GM21717 (cell line): ENCODE results near the gene NIM1K.
A peak's percentile ranks its signal among the peaks of the same experiment; 100 is the strongest.
"Not testable (repeated sequence)": the region's sequence is repeated elsewhere in the genome, so short reads cannot be mapped to it uniquely, and the experiment has no call there.

Experiments
- ATAC-seq: cut with Tn5 transposase; IDR thresholded peaks from one replicate; pipeline ENCODE4 v1.9.1; 2021; ENCODE audit warnings: mild to moderate bottlenecking, moderate library complexity; ENCODE audit not compliant: unreplicated experiment

NIM1K gene

GRCh38 chr5:43274435-43275114 is 82.5 kb downstream of the NIM1K start:
- ATAC-seq = no peak

- no peak for ATAC-seq
Observed at GRCh38 chr5:43275391-43275790, 83.4 kb downstream of the NIM1K start.

DNA sequence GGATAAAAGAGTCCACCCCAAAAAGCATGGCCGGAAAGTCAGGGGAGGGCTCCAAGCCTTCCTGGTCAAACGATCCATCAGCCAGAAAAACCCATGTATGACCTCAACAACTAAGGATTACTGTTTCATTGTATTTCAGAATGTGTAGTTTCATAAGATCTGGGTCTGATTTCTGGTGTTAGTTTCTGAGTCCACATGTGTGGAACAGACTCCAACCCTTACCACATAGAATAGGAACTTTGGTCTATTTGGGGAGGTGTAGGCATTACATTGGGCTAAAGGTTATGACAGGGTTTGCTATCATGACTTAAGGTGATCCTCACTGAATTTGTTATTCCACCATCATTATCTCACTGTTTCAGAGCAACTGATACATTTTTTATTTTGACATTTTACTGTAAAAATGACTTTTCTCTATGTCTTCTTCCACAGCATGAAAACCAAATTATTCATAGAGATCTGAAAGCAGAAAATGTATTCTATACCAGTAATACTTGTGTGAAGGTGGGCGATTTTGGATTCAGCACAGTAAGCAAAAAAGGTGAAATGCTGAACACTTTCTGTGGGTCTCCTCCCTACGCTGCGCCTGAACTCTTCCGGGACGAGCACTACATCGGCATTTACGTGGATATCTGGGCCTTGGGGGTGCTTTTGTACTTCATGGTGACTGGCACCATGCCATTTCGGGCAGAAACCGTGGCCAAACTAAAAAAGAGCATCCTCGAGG is 87.7 kb downstream of the NIM1K start:
- ATAC-seq = no peak

- ATAC-seq = no peak
Observed at GRCh38 chr5:43281840-43282658, 90.0 kb downstream of the NIM1K start.

DNA sequence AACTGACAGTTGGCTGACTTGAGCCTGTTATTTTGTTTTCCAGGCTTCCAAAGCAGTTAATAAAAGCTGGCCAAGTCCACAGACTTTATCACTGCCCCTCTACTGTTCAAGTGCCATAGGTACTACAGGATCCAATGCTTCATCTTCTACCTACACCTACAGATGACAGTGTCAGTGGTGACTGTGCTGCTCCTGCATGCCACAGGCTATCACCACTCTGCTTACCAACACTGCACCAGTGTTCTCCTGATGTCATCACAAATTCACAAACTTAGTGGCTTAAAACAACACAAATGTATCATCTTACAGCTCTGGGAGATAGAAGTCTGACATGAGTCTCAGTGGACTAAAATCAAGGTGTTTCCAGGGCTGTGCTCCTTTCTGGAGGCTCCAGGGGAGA is 94.6 kb downstream of the NIM1K start:
- ATAC-seq = no peak

- ATAC-seq = no peak
Observed at GRCh38 chr5:43287493-43287892, 95.5 kb downstream of the NIM1K start.

- no peak for ATAC-seq
Observed at GRCh38 chr5:43288269-43288831, 96.3 kb downstream of the NIM1K start.

- no peak for ATAC-seq
Observed at GRCh38 chr5:43290726-43291125, 98.7 kb downstream of the NIM1K start.

- no peak for ATAC-seq
Observed at GRCh38 chr5:43294226-43294625, 102.2 kb downstream of the NIM1K start.

DNA sequence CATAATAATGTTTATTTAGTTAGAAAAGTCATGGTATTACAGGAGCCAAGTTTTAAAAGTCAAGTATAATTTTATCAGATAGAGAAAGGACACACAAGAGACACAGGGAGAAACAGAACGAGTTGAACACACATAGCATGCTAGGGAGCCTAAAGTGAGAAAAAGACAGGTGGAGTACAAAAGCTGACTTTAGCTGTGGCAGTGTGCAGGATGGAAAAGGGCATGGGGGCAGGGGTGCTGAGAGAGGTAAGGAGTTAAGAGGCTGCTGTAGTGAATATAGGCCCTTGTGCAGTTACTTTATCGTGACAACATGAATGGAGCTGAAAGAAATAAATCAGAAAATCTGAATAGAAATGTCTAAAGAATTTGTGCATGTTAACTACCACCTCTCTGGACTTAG is 103.2 kb downstream of the NIM1K start:
- no peak for ATAC-seq

DNA sequence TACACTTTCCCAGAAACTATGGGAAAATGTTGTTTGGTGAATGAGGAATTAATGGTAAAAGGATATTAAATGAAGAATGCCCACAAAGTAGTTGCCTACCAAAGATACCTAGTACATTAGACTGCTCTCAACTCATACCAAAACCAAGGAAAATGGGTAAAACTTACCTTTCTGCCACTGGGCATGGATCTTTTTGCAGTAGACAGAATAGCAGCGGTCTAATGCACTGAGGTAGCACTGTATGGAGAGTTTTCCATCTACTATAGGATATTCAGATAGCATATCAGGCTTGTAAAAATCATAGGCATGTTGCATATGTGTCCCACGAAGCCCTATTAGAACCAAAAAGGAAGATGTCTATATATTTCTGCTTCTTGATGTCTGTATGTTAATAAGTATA is 104.8 kb downstream of the NIM1K start:
- no peak for ATAC-seq

DNA sequence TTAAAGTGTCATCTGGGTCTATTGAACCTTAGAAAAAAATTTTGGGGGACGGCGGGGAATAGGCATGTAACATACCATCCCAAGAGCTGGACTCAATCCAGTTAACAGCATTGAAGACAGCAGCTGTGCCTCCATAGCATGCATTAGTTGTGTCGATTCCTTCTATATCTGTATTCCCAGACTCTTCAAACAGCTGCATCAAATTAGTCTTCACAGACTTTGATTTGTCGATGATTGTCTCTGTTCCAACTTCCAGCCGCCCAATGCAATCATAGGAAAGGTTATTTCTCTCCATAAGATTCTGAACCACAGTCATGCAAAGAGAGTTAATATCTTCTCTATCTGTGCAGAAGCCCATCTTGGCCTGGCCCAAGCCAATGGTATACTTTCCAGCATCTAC is 106.4 kb downstream of the NIM1K start:
- ATAC-seq = no peak

GRCh38 chr5:43300112-43300511 is 108.1 kb downstream of the NIM1K start:
- no peak for ATAC-seq

GRCh38 chr5:43301653-43302091 is 109.6 kb downstream of the NIM1K start:
- no peak for ATAC-seq

GRCh38 chr5:43302481-43302880 is 110.5 kb downstream of the NIM1K start:
- no peak for ATAC-seq

DNA sequence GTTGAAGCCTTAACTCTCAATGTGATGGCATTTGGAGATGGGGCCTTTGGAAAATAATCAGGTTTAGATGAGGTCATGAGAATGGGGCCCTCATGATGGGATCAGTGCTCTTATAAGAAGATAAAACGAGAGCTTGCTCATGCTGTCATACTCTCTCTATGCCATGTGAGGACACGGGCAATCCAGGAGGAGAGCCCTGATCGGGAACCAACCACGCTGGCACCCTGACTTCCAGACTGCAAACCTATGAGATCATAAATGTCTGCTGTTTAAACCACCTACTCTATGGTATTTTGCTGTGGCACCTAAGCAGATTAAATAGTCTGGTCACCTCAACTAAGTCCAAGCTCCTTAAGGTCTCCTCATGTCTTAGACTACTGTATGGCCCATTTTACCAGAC is 111.2 kb downstream of the NIM1K start:
- no peak for ATAC-seq

- ATAC-seq = peak; percentile 51
Observed at GRCh38 chr5:43304525-43304924, 112.5 kb downstream of the NIM1K start.

GRCh38 chr5:43305948-43306565 is 114.0 kb downstream of the NIM1K start:
- peak; percentile 42 for ATAC-seq

GRCh38 chr5:43306954-43307353 is 114.9 kb downstream of the NIM1K start:
- not testable (repeated sequence) for ATAC-seq

DNA sequence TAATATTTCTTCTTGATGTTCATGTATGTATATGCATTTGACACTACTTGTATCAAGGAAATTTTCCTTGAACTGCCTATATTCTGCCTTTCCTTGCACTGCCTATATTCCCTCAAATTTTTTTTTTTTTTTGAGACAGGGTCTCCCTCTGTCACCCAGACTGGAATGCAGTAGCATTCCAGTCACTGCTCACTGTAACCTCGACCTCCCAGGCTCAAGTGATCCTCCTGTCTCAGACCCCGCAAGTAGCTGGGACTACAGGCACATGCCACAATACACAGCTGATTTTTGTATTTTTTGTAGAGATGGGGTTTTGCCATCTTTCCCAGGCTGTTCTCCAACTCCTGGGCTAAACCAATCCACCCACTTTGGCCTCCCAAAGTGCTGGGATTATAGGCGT is 117.1 kb downstream of the NIM1K start:
- no peak for ATAC-seq

GRCh38 chr5:43309637-43310036 is 117.6 kb downstream of the NIM1K start:
- no peak for ATAC-seq
